HL-60 (cell line): ENCODE measurements around the gene NXPH2.

Experiments used
- CTCF ChIP-seq: IDR thresholded peaks from one replicate; pipeline ENCODE4 v1.5.1; 2011; ENCODE audit warnings: low read length, control low read depth, inconsistent platforms; ENCODE audit not compliant: insufficient read depth
- POLR2AphosphoS5 ChIP-seq: IDR thresholded peaks from 2 replicates; pipeline ENCODE4 v1.6.1; 2012; ENCODE audit warnings: low read depth
- SPI1 ChIP-seq: IDR thresholded peaks from 2 replicates; pipeline ENCODE4 v1.6.1; 2012; ENCODE audit warnings: low read depth, mild to moderate bottlenecking, borderline replicate concordance

DNA sequence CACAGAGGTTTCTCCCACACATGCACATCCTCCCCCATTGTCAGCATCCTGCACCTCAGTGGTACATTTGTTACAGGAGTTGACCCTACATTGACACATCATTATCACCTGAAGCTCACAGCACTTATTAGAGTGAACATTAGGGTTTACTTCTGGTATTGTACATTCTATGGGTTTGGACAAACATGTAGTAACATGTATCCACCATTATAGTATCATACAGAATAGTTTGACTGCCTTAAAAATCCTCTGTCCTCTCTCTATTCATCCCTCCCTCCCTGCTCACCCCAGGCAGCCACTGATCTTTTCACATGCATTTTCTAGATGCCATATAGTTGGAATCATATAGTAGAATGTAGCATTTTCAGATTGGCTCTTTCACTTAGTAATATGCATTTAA, 53.5 kb downstream of the NXPH2 start:
- TF ChIP-seq CTCF (no peak), POLR2AphosphoS5 (no peak), SPI1 (no peak)
